PFSK-1 (cell line): ENCODE data around the gene PITHD1.

Experiments used
- FOXP2 ChIP-seq: optimal IDR thresholded peaks from 2 replicates; pipeline ENCODE3; 2011; ENCODE audit warnings: borderline replicate concordance, control low read depth, inconsistent platforms; ENCODE audit not compliant: insufficient read depth; ENCODE audit errors: extremely low read length, extremely low read depth
- POLR2AphosphoS5 ChIP-seq: IDR thresholded peaks from 2 replicates; pipeline ENCODE4 v1.6.1; 2012; ENCODE audit warnings: low read depth, mild to moderate bottlenecking, control low read depth, low read length, moderate library complexity
- SIN3A ChIP-seq: IDR thresholded peaks from 2 replicates; pipeline ENCODE4 v1.6.1; 2012; ENCODE audit warnings: mild to moderate bottlenecking, low read length, moderate library complexity, borderline replicate concordance; ENCODE audit not compliant: insufficient read depth
- TAF1 ChIP-seq: IDR thresholded peaks from 2 replicates; pipeline ENCODE4 v1.6.1; 2012; ENCODE audit warnings: low read length, control low read depth, borderline replicate concordance; ENCODE audit not compliant: insufficient read depth

DNA sequence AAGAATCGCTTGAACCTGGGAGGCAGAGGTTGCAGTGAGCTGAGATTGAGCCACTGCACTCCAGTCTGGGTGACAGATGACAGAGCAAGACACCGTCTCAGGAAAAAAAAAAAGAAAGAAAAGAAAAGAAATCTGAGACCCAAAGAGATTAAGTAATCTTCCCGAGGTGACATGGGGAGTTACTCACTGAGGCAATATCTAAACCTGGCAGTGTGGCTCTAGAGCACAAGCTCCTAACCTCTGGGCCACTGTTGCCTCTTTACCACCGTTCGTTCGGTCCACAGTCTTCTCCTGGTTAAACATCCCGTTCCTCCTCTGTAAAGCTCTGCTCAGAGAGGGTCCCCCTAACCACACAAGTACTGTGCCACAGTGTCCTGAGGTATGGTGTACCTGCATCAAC lies 45.5 kb downstream of the PITHD1 start:
- TF ChIP-seq SIN3A: no peak
- TF ChIP-seq POLR2AphosphoS5: no peak
- no peak for TF ChIP-seq TAF1
- TF ChIP-seq FOXP2: no peak
